Tongue (tissue), 2 donors: ENCODE results near the gene APOC3. TPM values are rescaled to one million over a fixed set of nuclear protein-coding genes. Genes with fewer than 3 reads are reported as not detected.
"Not testable (repeated sequence)": the region's sequence is repeated elsewhere in the genome, so short reads cannot be mapped to it uniquely, and the experiment has no call there.

Experiments used
- DNase-seq: peaks from one replicate; pipeline ENCODE4 v3.0.0-alpha.2; 2015
- total RNA-seq: library from RNA; depleted of rRNA; stranded (reverse); fragments of >200 nt; gene quantifications from one replicate; pipeline ENCODE4 v1.2.3, GENCODE V29; 2014

The APOC3 gene
- total RNA-seq, 1 donor from 2014 or later = not detected

DNA sequence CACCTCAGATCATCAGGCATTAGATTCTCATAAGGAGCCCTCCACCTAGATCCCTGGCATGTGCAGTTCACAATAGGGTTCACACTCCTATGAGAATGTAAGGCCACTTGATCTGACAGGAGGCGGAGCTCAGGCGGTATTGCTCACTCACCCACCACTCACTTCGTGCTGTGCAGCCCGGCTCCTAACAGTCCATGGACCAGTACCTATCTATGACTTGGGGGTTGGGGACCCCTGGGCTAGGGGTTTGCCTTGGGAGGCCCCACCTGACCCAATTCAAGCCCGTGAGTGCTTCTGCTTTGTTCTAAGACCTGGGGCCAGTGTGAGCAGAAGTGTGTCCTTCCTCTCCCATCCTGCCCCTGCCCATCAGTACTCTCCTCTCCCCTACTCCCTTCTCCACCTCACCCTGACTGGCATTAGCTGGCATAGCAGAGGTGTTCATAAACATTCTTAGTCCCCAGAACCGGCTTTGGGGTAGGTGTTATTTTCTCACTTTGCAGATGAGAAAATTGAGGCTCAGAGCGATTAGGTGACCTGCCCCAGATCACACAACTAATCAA, 2.2 kb downstream of the APOC3 start:
- no peak for DNase-seq

DNA sequence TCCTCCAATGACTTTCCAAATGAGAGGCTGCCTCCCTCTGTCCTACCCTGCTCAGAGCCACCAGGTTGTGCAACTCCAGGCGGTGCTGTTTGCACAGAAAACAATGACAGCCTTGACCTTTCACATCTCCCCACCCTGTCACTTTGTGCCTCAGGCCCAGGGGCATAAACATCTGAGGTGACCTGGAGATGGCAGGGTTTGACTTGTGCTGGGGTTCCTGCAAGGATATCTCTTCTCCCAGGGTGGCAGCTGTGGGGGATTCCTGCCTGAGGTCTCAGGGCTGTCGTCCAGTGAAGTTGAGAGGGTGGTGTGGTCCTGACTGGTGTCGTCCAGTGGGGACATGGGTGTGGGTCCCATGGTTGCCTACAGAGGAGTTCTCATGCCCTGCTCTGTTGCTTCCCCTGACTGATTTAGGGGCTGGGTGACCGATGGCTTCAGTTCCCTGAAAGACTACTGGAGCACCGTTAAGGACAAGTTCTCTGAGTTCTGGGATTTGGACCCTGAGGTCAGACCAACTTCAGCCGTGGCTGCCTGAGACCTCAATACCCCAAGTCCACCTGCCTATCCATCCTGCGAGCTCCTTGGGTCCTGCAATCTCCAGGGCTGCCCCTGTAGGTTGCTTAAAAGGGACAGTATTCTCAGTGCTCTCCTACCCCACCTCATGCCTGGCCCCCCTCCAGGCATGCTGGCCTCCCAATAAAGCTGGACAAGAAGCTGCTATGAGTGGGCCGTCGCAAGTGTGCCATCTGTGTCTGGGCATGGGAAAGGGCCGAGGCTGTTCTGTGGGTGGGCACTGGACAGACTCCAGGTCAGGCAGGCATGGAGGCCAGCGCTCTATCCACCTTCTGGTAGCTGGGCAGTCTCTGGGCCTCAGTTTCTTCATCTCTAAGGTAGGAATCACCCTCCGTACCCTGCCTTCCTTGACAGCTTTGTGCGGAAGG, 2.9 kb downstream of the APOC3 start:
- DNase-seq = no peak

DNA sequence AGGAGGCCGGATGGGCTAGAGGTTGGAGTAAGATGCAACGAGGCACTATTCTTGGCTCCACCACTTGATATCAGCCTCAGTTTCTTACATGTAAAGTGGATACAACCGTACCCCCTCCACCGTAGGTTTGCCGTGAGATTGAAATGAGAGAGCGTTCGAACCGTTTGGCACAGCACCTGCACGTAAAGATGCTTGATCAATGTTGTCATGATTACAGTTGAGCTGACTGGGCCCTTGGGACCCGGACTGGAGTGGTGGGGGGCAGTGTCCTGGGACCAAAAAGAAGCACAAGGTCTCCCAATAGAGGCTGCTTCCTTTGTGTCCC, 3.7 kb downstream of the APOC3 start:
- DNase-seq = no peak

DNA sequence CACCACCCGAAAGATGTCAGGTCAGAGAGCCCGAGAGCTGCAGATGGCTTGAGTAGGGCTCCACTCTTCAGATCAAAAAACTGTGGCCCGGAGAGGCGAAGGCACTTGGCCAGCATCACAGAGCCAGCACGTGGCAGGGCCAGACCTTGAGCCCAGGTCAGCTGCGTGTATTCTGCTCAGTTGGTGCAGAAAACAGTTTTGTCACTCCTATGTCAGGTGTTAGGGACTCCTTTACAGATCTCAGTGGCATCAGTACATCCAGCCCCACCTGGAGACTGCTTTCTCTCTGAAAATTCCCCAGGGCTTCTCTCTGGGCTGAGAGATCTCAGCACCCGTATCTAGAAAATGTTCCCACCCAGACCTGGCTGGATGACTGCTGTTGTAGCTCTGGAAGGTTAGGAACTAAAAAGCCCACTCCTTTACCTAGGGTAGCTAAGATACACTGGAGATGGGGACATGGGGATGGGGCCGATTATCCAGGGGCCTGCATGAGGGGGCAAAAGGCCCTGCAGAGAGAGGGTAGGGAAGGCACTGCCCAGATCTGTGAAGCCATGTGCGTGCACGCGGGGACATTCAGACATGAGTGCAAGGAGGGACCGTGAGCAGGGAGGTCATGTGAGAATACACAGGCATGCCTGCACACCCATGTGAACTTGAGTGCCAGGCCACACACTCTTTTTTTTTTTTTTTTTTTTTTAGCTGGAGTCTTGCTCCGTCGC, 4.3 kb downstream of the APOC3 start:
- DNase-seq = no peak

DNA sequence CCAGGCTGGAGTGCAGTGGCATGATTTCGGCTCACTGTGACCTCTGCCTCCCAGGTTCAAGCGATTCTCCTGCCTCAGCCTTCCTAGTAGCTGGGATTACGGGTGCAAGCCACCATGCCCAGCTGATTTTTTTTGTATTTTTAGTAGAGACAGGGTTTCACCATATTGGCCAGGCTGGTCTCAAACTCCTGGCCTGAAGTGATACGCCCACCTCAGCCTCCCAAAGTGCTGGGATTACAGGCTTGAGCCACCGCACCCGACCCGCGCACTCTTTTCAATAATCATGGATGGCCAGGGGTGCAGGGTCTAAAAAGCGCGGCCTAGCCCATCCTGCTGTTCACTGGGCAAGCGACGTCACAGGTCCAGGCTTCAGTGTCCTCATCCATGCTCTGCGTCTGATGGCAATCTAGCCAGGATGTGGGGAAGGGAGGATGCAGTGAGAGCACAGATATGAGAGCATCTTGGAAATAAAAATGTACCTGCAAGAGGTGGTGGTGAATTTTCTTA, 4.9 kb downstream of the APOC3 start:
- DNase-seq = not testable (repeated sequence)

DNA sequence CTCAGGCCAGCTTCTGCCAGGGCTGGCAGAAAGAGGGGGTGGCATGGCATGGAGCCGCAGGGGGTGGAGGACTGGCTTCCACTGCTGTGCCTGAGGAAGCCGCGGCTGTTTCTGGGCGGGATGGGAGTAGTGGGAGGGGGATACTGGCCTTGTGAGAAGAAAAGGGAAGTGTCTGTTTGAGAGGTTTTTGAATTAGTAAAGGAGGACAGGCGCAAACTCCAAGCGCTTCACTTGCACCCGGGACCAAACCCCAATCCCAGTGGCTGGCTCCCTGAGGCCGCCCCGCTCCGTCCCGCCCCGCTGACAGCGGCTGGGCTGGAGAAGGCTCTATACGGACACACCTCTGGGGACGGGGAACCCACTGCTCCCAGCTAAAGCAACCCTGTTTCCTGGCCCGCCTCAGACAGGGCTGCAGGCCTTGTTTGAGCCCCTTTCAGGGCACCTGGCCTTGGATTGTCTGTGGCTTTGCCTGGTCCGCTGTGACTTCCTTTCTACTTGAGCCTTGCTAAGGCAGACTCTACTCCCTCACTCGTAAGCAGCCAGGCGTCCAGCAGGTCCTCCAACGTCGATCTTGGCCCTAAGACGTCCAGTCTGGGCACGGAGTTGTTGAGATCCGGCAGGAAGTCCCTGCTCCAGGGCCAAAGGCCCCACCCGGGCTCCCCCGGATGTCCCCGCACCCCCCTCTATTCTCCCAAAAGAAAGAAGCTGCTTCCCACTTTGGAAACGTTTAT, 5.5 kb downstream of the APOC3 start:
- DNase-seq = no peak

DNA sequence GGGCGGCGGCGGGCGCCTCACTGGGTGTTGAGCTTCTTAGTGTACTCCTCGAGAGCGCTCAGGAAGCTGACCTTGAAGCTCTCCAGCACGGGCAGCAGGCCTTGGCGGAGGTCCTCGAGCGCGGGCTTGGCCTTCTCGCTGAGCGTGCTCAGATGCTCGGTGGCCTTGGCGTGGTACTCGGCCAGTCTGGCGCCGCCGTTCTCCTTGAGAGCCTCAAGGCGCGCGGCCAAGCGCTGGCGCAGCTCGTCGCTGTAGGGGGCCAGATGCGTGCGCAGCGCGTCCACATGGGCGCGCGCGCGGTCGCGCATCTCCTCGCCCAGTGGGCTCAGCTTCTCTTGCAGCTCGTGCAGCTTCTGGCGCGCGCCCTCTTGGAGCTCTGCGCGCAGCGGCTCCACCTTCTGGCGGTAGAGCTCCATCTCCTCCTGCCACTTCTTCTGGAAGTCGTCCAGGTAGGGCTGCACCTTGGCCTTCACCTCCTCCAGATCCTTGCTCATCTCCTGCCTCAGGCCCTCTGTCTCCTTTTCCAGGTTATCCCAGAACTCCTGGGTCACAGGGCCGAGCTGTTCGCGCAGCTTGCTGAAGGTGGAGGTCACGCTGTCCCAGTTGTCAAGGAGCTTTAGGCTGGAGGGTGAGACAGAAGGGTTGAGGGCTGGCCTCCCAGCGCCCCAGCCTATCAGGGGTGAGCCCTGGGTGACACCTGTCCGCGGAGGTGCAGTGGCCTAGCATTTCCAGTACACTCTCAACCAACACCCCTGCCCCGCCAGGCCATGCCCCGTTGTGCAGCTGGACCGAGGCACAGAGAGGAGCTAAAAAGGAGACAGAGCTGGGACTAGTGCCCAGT, 6.3 kb downstream of the APOC3 start:
- peak; percentile 92 for DNase-seq

DNA sequence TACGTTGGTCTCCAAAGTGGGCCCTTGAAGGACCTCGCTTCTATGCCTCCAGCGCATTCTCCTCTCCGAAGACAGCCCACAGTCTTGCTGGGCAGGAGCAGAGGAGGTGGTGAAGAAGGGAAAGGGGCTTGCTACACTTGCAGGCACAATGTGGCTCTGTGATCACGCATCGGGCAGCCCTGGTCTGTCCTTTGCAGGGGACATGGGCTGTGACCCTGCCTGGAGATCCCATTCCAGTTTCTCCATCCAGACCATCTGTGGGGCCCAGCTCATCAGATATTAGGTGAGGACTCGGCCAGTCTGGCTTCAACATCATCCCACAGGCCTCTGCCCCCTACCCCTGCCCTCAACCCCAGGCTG, 6.9 kb downstream of the APOC3 start:
- DNase-seq = no peak

DNA sequence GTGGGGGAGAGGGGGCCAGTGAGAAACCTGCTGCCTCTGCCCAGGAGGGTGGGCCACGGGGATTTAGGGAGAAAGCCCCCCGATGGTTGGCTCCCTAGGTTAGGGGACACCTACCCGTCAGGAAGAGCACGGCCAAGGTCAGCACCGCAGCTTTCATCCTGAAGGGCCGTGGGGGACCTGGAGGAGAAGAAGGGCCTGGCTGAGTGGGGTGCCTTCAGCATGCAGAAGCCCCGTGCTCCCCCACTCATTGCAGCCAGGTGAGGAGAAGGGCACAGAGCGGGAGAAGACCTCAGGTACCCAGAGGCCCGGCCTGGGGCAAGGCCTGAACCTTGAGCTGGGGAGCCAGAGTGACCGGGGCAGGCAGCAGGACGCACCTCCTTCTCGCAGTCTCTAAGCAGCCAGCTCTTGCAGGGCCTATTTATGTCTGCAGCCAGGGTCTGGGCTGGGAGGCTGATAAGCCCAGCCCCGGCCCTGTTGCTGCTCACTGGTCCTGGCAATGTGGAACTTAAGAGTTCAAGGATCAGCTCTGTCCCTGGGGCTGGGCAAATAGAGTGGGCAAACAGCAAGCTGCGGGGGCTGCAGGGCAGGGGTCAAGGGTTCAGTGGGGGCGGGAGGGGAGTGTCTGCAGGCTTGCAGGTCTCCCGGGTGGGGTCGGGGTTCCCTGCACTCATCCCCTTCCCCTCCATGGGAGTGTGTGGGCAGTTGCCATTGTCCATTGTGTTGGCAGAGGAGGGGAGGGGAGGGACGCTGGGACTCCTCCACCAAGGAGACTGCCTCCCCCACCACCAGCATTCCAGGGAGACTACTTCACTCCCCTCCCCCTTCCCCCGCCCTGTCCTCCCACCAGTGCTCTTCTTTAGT, 7.8 kb downstream of the APOC3 start, which contains the start of gene APOA1:
APOA1 (minus strand) TSS at position 392 of the 861 bp plus-strand sequence; CDS start at position 157, 235 bp downstream.
- DNase-seq = no peak

DNA sequence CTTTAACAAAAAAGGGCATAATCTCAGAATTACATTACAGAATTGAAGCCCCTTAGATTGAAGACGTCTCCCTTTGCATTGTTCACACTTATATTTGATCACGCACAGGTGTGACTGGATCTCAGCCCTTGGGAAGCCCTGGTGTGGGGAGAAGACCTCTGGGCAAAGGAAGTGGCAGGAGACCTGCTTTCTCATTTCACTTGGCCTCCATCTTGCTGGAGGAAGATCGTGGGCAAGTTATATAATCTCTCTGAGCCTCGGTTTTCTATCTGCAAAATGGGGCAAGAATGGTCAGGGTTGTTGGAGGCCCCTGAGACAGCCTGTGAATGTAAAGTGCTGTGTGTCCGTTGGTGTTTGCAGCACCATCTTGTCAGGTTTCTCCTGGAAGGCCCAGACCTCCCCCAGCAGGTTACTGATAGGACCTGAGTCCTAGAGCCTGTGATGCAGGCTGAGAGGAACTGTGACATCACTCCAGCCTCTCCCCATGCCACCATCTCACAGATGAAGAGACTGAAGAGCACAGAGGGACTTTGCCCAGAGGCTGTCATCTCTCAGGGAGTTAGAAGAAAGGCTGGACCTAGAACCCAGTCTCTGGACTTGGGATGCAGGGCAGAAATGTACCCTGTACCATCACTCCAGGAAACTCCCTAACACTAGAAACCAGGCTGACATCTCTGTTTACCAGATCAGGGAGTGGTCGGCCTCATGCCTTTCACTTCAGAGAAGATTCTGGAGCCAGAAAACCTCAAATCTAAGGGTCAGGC, 8.8 kb downstream of the APOC3 start:
- DNase-seq = no peak

DNA sequence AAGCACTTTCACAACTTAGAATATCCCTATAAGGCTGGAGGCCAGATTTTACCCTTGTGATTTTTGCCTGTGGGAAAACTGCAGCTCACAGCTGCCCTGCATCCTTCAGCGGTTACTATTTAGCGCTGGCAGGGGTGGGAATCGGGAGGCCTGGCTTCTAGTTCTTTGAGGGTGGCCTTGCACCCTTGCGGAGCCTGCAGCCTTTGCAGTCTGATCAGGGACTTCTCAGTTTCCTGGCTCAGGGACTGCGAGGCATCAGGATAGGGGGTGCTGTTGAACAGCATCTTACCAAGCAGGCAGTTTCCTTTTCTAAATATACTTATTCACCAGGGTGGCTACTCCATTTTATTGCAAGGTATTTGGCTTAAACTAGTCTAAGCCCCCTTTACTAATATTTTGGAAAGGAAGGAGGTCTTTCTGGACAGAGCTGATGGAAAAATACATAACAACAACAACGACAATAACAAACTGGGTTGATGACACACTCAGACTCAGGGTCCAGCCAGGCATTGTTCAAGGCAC, 10.6 kb downstream of the APOC3 start:
- peak; percentile 41 for DNase-seq

DNA sequence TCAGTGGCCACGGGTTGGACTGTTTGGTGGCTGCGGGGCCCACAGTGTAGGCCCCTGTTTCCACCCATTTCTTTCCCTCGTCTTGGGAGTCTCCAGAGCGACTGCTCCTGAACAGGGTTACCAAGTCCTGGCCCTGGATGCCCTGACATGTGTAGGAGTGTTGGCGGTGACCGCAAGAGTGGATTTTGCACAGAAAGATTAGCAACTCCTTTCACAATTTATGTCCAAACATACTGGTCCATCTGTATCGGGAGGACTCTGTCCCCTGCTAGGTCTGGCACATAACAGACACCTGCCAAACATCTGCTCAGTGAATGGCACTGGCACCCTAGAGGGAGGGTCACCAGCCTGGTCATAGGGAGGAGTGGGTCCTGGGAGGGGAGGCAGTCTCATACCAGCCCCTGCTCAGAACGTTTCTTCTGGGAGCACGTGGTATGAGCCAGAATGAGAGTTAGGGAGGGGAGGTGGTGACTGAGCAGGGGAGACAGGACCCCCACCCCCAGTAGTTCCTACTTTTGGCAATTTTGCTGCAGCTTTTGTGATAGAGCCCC, 11.1 kb downstream of the APOC3 start:
- DNase-seq = no peak

DNA sequence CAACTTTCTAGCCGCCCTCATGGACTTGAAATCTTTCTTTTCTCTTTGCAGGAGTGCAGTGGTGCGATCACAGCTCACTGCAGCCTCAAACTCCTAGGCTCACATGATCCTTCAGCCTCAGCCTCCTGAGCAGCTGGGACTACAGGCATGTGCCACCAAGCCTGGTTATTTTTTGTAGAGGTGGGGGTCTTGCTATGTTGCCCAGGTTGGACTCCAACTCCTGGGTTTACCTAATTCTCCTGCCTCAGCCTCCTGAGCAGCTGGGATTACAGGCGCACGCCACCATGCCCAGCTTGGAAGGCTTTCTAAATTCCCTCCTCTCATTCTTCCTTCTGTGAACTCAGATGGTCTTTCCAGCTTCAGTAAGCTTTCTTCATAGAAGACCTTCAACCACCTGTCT, 12.4 kb downstream of the APOC3 start:
- DNase-seq = no peak

DNA sequence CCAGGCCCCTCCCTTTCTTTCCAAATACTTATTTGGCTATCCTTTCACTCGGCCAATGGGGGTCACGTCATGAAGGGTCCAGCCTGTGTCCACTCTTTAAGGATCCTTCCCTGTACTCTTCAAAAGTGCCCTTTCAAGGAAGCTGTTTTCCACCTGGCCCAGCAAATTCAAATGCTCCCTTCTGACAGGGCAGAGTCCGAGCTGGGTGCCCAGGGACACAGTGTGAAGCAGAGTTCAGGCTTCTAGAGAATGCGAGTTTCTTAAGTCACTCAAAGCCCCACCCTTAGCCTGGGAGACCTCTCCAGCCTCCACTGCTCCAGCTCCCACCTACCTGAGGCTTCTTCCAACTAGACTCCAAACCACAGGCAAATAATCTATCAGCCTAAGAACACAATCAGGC, 13.2 kb downstream of the APOC3 start:
- no peak for DNase-seq

DNA sequence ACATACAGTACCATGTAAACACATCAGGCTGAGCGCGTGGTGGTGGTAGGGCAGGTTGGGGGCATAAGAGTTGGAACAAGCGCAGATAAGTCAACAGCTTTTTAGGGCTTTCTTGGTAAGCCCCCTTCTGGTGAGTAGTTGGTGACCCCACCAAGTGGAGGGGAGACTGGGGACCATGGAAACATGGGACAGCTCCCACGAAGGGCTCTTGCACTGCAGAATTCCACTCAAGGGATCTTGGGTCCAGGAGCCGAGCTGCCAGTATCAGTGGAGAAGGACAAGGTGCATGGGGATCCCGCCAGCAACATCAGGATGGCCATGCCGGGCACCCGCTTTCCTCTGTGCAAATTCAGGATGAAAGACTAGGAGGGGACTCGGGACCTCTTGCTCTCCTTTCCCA, 14.0 kb downstream of the APOC3 start:
- no peak for DNase-seq

DNA sequence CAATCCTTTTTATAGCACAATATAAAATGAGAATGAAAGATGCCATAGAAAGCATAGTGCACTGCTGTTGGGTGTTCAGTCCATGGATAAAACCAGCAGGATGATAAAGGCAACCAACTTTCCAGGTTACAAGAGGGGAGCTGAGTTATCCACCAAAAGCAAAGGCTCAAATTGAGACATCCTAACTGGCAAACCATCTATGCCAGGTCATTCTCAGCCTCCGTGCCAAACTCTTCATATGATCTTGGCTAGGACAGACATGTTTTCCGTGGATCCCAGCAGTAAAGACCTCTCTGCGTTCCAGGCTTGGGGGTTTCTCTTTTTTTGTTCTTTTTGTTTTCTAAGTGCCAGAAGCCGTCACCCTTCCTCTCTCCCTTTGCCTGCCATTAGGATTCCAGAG, 15.0 kb downstream of the APOC3 start:
- no peak for DNase-seq

DNA sequence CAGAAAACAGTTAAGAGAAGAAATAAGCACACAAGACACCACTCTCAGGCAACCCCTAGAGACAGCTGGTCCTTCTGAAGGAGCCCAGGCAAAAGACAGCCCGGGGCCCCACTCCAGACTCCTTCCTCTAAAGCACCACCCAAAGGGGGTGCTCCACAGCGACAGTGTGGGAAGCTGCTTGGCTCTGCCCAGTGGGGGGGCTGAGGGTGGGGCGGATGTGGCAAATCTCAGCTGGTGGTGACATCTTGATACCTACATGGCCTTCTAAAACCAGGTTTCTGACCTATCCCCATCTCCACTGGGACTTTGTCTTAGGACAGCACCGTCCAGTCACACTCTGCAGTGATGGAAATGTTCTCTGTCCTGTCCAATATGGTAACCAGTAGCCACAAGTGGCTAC, 17.9 kb downstream of the APOC3 start:
- no peak for DNase-seq

DNA sequence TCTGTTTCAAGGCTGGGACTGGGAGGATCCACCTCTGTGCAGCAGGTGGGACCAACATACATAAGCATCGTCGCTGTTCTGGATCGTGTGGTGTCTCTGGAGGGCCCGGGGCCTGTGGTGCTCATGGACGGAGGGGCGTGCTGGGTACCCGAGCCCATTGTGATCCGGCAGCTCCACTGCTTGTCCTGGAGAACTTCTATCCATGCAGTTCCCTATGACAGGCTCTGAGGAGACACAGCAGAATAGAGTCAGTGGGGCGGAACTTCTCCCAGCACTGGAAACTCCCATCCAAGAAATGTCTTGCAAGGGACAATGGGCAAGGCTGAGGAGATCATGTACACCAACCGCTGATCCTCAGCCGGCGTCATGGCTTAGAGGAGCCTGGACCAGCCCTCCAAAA, 19.4 kb downstream of the APOC3 start:
- no peak for DNase-seq

DNA sequence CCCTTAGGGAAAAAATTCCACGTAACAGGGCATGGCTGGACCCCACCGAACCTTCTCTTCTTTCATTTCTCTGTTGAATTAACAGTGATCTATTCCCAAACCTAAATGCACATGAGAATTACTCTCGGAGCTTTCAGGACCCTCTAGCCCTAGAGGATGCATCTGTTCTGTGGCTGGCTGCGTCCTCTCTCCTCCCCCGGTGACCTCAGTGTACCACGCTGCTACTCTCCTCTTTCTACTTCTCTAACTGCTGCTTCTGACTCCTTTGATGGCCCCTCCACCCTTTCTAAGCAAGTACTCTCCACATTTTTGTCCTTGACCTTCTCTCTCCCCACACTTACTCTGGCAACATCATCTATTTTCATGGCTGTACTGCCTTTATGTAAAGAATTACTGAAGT, 19.8 kb downstream of the APOC3 start:
- DNase-seq = no peak
